COLO668 (cell line): ENCODE measurements around the gene GALNT9.
"Not testable (repeated sequence)": the region's sequence is repeated elsewhere in the genome, so short reads cannot be mapped to it uniquely, and the experiment has no call there.

ENCODE experiments used
- DNase-seq: peaks from one replicate; lab custom pipeline; 2025; ENCODE audit not compliant: unreplicated experiment; lab: John Stamatoyannopoulos, UW

The GALNT9 gene

DNA sequence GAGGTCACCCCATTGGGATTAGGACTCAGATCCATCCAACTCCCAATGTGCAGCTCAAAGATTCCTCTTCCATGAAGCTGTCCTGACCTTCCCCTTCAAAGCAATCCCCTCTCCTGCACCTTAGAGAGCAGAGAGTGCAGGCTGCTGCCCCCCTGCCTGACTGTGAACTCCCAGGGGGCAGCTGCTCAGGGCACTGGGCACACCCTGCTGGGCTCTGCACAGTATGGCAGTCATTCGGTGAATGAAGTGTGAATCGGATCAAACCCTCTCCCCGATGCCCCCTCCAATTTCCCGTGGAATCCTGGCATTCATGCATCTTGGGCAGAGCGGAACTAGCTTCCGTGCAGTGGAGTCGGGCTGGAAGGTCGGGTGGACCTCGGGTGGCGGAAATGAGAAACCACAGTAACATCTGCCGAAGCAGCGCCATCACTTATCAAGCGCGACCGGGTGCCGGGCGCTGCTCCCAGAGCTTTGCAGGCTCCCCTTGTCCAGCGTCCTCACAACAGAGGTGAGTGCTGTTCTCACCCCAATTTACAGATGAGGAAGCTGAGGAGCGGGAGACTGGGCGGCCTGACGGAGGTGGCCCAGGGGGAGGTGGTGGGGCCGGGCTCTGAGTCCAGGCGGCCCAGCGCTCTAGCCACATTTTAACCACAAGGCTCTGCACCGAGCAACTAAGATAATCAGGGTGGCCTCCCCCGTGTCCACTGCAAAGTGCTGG lies 14.7 kb downstream of the GALNT9 start:
- DNase-seq: no peak

GRCh38 chr12:132314035-132314434 lies 15.4 kb downstream of the GALNT9 start:
- DNase-seq: no peak

- DNase-seq: no peak
These were observed 16.2 kb downstream of the GALNT9 start for GRCh38 chr12:132313182-132313581.

GRCh38 chr12:132312516-132312915 lies 16.9 kb downstream of the GALNT9 start:
- DNase-seq: no peak

GRCh38 chr12:132311201-132311915 lies 18.0 kb downstream of the GALNT9 start:
- no peak for DNase-seq

DNA sequence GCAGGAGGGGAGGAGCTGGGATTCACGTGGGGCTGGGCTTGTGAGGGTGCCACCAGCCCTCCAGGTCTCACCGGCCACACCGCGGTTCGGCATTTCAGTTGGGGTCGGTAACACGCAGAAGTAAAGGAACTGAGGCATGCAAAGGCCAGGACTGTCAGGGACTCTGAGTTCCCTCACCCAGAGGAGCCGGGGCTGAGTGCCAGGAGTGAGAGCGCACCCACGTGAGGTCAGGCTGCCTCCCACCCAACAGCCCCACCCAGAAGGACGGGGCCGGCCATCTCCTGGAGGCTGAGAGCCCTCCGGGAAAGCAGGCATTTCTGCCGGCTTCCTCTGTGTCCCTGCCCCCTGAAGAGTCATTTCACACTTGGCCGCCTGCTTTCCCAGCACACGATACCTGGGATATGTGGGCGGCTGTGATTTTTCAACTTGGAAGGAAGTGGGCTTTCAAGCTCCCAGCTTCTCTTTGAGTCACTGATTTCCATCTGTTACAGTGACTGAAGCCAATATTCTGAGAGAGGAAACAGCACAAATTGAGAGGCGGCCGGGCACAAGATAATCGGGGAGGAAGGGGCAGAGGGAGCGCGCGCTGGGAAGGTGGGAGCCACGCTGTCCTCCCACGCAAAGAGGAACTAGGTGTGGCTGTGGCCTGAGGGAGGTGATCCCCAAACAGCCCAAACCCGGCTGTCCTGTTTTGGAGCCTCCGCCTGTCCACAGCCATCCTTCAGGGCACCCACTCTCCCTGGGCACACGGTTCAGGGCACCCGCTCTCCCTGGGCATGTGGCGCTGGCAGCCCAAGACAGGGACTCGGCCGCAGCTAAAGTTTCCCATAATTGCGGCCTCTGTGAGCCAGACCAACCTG lies 19.0 kb downstream of the GALNT9 start:
- no peak for DNase-seq

GRCh38 chr12:132309596-132310086 lies 19.7 kb downstream of the GALNT9 start:
- no peak for DNase-seq

DNA sequence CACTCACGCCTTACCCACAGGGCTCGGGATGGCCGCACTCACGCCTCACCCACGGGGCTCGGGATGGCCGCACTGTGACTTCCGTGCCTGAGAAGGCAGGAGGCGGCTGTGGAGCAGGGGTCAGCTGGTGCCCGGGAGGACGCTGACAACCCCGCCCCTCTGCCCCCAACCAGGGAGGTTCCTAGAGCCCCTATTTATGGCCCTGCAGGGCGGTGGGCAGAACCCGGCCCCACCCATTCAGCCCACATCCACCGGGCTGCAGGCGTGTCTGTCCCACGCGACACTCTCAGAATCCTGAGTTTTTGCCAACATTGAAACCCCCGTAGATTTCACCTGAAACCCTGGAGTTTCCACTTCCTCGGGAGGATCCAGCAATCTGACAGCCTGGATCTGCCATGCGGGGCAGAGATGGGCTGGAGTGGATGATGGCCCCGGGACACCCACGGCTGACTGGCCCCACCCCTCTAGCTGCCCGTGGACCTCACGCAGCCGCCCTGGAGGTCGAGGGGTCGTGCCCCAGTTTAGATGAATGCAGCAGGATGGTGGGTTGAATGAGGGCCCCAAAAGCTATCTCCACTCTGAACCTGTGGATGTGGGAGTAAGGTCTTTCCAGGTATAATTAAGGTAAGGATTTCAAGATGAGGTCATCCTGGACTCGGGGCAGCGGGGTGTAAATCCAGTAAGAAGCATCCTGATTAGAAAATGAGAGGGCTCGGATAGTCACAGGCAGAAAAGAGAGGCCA lies 20.4 kb downstream of the GALNT9 start:
- no peak for DNase-seq

DNA sequence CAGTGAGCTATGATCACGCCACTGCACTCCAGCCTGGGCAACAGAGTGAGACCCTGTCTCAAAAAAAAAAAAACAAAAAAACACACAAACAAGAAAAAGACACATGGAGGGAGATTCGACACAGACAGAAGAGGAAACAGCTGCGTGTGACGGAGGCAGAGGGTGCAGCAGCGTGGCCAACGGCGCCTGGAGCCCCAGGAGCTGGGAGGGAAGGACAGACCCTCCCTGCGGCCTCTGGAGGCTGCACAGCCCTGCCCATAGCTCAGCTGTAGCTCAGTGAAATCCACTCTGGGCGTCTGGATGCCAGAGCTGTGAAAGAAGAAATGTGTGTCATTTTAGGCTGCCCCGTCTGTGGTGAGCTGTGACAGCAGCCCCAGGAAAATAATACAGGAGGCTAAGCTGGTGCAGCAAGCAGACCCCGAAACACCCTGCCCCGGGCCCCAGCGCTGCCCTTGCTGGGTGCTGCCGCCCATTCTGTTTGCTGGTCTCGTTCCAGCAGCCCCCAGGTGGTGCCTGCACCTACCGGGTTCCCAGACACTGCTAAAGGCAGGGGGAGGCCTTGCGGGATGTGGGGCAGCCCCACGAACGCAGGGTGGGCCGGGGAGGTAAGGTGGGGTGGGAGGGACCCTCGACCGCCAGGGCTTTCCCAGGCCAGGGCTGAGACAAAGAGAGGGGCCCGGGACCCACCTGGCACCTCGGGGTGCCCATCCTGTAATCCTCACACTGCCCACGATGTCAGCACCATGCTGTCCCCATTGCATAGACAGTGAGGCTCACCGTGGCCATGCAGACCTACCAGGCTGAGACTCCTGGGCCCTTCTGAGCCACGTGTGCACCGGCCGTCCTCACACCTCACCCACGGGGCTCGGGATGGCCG lies 21.2 kb downstream of the GALNT9 start:
- DNase-seq: no peak

DNA sequence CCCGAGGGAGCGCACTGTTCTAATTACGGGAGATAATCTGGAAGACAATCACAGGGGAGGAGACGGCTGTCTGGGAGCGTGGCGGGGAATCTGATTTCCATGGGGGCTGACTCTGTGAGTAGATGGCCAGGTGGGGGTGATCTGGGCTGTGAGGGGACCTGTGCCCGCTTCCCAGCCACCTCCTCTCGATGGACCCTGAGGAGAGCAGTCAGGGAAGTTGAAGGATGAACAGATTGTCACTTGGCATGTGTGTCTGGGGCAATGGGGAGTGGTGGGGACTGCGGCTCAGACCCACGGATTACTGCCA lies 22.6 kb downstream of the GALNT9 start:
- DNase-seq: no peak

GRCh38 chr12:132305991-132306884 lies 23.2 kb downstream of the GALNT9 start:
- no peak for DNase-seq

DNA sequence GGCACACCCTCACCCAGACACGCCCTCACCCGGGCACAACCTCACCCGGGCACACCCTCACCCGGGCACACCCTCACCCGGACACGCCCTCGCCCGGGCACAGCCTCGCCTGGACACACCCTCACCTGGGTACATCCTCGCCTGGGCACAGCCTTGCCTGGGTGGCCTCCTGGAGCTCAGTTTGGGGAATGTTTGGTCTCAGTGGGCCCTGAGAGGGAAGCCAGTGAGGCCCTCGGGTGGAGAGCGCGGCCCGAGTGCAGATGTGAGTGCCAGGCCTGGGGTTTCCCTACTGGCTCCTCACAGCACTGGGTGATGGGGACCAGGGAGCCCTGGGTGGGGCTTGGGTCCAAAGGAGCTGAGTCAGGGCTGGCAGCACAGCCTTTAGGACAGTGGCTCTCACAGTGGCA lies 23.8 kb downstream of the GALNT9 start:
- DNase-seq: no peak

- DNase-seq: not testable (repeated sequence)
These were observed 24.5 kb downstream of the GALNT9 start for GRCh38 chr12:132304866-132305265.

GRCh38 chr12:132303853-132304373 lies 25.5 kb downstream of the GALNT9 start:
- not testable (repeated sequence) for DNase-seq

- DNase-seq: no peak
These were observed 26.7 kb downstream of the GALNT9 start for GRCh38 chr12:132302466-132303358.

- no peak for DNase-seq
These were observed 28.3 kb downstream of the GALNT9 start for GRCh38 chr12:132300789-132301722.

GRCh38 chr12:132296063-132296462 lies 33.3 kb downstream of the GALNT9 start:
- no peak for DNase-seq
